HG02884 (cell line): ENCODE measurements around the gene TMEM269.
"Not testable (repeated sequence)": the region's sequence is repeated elsewhere in the genome, so short reads cannot be mapped to it uniquely, and the experiment has no call there.

Source experiments
- ATAC-seq: cut with Tn5 transposase; IDR thresholded peaks from one replicate; pipeline ENCODE4 v1.9.1; 2021; ENCODE audit warnings: mild to moderate bottlenecking, moderate library complexity; ENCODE audit not compliant: unreplicated experiment

The TMEM269 gene

DNA sequence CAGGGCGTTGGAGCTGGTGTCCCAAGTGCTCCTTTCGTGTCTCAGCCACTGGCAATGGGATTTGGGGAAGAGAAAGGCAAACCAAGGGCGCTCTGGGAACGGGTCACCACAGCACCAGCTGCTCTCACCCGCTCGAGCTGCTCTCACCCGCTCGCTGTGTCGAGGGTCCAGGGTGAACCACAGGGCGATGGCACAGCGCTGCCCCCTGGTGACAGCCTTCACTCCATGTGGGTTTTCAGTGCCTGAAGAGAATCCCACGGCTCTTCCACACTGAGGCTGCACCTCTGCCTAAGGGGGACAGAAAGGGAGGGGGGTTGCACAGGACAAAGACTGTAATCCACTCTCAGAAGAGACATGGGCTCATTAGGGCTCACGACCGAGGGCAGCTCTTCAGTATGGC is 37.7 kb upstream of the TMEM269 start:
- ATAC-seq, result no peak

DNA sequence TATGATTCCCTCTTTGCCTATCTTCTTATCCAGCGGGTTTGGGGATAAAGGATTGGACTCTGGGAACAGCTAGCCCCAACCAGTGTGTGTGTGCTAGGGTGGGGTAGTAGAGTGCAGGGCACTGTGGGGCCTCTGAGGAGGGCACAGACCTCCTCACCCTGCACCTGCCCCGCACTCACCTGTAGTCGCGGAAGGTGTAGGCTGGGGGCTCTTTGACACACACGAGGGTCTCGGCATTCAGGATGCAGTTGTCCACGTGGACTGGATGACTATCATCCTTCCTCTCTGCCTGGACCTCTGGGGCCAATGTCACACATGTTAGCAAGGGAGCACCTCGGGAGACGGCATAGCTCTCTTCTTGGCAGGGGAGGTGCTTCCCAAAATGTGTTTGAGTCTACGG is 36.8 kb upstream of the TMEM269 start:
- ATAC-seq, result no peak

DNA sequence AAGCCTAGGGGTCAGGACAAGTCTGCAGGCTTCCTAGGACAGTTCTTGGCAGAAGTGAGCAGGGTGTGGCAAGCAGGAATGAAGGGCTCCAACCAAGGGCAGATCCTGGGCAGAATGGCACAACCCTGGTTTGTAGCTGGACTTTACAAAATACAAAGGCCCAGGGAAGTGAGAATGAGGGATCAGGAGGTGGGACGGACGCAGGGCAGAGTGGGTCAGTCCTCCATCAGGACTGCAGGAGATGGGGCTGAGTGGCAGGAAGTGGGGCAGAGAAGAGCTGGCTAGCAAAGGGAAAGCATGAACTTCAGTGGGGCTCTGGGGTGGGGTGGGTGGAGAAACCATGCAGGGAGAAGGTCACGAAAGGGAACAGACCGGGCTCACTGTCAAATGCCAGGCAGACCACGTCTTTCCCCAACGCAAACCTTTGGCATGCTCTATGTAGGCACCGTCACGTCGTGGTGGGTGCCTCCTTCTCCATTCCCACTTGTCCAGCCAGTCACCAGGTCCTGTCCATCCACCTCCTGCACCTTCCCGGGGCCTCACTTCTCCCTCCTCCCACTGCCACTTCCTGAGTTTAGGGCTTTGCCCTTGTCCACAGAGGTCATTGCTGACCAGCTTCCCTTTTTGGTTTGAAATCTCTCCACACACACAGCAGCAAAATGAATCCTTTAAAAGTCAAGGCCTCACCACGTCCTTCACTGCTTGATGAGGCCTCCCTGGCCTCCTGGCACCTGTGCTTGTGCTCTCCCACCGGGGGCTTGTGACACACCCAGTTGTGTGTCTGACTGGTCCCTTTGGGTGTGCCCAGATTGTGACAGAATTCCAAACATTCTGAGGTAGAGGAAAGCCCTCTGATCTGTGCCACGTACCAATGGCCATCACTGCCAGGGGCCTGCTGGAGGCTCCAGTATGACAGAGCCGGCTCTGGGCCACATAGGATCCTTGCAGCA is 36.1 kb upstream of the TMEM269 start:
- ATAC-seq, result no peak

DNA sequence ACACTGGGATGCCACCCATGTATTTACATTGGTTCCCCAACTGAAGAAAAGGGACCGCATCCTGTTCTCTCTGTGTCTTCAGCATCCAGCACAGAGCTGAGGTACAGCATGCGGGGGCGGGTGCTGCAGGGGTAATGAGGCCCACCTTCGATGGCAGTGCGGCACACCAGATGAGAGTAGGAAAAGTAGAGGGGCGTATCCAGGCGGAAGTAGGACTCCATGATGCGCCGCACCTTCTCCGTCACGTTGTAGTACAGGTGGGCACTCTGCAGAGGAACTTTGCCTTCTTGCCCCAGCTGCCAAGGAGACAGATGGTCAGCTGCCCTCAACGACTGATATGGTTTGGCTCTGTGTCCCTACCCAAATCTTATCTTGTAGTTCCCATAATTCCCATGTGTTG is 34.8 kb upstream of the TMEM269 start:
- ATAC-seq, result no peak

DNA sequence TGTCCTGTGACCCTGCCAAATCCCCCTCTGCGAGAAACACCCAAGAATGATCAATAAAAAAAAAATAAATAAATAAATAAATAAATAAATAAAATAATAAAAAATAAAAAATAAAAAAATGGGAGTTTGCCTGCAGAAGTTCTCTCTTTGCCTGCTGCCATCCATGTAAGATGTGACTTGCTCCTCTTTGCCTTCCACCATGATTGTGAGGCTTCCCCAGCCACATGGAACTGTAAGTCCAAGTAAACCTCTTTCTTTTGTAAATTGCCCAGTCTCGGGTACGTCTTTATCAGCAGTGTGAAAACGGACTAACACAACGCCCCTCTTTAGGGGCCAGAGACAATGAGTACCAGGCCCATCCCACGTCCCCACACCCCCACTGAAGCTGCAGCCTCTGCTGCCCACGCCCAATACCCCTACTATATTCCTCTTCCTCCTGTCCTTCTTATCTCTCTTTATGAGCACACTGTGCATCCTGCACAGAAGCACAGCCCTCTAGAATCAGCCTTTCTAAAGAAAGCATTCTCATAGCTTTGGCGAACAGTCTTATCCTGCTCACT is 33.2 kb upstream of the TMEM269 start:
- ATAC-seq, result not testable (repeated sequence)

DNA sequence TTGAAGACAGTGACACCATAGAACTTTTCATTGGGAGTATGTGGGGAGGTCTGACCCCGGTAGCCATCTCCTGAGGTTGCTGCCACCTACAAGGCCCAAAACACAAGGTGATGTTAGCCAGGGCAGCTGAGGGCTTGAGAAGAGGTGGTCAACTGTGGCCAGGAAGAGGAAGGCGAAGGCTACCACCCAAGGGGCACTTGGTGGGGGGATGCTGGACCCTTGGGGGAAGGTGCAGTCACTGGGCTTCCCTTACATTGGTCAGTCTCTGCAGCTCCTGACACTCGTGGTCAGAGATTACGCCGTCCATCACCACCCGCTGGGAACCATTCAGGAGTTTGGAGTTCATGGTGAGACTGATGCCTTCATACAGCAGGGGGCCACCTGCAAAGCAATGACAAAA is 32.5 kb upstream of the TMEM269 start:
- ATAC-seq, result no peak

DNA sequence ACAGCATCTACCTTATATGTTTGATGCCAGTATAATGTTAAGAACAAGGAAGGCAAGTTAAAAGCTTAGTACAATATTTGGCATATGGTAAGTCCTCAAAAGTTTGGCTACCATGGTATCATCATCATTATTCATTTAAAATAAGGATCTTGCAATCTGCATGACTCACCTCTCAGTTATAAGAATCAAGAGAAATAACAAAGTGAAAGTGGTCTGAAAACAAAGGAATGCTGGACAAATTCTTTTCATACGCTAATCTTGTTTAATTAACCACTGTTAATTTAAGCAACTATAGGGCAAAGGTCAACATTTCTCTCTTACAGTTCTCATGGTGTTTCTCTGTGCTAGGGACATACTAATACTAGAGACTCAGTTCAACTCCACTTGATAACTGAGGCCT is 31.7 kb upstream of the TMEM269 start:
- ATAC-seq, result no peak

DNA sequence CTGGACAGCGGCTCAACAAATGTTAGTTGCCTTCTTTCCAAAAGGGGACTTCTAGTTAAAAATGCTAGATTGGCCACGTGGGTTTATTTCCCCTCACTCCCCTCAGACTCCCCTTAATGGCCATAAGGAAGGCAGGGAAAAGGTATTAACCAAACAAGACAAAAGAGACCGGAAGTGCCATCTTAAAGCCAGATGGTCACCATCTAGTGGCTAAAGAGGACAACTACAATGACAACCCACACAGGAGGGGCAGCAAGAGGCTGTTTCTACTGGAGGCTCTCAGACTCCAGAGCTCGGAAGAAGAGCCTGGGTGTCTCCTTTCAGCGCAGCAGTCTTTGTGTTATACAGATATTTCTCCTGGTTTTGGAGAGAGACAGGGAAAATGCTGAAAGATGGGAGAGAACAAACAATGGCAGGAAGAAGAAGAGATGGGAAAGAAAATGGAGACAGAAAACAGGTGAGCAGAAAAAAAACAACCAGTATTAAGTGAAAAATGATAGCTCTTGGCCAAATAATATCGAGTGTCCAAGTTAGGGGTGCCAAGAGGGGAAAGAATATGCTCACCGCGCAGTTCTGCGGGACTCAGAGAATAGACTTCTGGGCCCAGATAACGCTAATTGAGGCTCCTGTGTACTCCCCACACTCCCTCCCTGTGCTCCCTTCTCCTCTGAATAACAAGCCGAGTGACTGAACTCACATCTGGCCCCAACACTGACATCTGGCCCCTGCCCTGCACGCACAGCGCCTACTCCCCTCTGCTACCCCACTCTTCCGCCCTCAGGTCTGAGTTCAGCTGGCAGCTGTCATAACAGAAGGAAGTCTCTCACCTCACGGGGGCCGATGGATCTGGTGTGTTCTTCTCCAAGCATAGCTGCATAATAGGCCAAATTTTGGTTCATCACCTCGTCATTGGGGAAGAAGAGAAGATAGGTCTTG is 27.6 kb upstream of the TMEM269 start:
- ATAC-seq, result no peak

DNA sequence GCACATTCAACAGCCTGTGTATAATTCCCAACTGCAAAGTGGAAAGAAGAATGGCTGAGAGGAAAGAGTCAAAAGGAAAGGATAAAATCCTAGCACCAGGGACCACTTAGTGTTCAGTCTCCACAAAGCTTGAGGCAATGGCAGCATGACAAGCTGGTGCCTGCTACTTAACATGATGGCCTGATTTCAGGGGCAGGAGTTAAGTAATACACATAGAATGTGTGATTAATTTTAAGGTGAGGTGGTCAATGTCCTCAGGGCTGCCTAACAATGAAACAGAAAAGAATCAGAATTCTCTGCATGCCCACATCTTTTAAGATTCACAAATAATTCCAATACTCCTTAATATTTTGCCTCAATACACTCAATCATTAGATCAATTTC is 26.9 kb upstream of the TMEM269 start:
- no peak for ATAC-seq

DNA sequence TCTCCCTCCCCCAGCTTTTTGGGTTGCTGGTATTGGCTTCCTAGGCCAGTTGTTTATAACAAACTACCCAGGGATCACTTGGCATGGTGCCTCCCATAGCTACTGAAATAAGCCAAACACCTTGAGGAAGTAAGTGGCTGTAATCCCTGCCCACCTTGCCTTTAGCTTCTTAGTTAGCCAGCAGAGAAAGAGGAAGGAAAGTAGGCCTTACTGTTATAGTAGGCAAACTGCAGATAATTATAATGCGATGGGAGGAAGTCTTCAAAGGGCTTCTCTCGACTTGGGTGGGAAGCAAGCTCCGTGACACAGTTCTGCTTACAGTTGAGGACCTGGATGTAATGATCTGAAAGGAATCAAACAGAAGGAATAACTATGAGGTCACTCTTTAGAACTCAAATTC is 26.1 kb upstream of the TMEM269 start:
- no peak for ATAC-seq

DNA sequence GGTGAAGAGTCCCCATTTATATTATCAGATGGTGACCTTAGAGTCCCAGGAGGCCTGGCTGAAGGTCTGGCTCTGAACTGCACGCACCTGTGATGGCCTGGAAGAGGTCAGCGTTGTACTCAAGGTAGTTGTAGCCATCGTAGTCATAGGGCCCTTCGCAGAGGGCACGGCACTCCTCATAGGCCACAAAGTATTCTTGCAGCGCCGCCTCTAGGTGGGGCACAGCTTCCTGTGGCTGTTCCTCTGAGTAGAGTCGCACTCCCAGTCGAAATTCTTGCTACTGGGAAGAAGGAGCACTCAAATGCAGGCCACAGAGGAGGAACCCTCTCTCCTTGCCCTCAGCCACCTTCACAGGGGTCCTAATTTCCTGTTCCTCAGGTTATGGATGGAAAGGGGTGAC is 25.7 kb upstream of the TMEM269 start:
- no peak for ATAC-seq

DNA sequence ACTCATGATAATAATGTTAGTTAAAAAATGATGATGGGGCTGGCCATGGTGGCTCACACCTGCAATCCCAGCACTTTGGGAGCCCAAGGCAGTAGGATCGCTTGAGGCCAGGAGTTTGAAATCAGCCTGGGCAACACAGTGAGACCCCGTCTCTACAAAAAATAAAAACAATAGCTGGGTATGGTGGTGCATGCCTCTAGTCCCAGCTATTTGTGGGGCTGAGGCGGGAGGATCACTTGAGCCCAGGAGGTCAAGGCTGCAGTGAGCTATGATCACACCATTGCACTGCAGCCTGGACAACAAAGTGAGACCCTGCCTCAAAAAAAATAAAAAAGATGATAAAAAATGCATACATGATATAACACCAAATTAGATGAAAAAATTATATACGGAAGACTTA is 23.2 kb upstream of the TMEM269 start:
- no peak for ATAC-seq

DNA sequence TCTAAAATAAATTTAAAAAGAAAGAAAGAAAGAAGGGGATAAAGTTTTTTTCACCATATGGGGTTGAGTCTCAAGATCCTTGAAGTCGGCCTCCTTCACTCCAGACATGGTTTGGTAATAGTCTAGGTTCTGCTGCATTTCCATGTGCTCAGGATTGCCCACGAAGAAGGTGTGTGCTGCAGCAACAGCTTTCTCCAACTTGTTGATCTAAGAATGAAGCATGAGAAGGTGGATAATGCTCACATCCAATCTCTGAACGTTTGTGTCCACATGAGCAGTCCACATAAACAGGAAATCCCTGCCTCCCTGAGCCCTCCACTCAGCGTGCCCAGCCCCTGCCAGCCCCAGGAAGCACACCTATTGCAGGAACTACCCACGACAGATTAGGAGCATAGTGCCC is 22.5 kb upstream of the TMEM269 start:
- no peak for ATAC-seq

DNA sequence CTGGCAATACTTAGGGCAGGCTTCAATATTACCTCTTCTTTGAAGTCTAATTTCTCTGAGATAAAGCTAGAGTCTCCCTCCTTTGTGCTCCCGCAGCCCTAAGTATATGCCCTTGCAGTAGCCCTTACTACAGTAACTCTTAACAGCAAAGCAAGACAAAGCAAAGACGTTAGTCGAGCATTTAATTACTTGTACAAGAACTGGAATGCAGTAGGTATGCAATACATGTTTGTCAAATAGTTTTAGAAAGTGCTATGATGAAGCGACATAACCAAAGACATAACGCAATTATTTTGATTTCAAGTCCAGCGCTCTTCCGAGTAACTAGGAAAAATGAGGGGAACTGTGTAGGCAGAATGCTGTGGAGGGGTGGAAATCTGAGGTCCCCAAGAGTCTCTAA is 19.5 kb upstream of the TMEM269 start:
- ATAC-seq, result no peak

DNA sequence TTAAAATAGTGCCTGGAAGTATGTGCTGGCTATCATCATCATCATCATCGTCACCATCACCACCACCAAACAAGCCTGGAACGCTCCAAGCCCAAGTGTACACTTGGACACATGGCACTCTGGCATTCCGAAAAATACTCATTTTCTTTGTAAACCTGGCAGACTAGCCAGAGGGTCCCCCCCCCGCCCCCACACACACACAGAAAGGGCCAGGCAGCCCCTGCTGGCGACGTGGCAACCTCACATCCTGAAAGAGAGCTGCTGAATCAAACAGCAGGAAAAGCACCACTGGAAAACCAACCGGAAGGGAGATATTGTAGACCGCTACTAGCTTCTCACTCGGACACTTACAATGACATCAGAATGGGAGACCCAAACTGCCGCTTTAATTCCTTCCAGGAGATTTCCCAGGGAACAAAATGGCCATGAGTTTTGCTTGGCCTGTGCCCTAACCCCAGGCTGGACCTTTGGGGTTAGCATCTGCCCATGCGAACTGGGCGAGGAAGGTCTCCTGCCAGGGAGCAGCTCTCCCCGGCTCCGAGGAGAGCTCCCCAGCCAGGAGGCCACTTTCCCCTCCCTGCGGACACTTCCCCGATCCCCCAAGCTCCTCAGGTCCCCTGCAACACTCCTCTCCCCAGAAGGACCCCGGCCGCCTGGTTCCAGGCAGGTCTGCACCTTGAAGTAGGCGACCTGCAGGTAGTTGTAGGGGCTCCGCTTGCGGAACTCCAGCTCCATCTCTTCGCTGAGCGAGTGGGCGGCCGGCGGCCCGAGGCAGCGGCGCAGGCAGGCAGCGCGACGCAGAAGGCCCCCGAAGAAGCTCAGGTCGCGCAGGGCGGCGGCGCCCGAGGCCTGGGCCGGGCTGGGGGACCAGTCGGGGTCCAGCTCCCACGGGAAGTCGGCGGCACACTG is 18.7 kb upstream of the TMEM269 start:
- peak; percentile 19 for ATAC-seq

DNA sequence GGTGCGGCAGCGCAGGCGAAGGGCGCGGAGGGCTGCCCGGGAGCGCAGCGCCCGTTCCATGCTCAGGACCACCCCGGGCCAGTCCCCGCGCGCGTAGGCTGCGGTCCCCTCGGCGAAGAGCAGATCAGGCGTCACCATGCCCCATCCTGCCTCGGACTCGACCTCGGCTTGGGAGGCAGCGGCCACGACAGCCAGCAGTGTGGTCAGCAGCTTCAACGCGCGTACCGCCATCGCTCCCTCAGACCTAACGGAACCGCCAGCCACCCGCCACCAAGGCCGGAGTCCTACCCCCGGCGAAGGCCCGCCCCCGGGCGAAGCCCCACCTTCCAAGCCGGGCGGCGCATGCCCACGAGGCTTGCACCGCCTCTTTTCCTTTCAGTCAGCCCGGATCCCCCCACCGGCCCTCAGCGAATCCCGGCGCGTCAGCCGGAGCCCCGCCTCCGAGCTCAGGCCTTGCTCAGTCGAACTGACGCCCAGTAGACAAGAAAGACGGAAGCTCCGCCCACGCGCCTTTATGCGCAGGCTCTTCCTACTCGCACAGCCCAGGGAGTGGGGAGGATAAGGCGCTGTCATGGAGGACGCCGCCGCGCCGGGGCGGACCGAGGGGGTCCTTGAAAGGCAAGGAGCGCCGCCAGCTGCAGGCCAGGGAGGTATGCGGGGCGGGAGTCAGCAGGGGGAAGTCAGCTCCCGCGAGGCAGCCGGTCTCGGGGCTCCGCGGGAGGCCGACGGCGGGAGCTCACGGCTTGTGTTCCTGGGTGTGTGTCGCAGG is 17.9 kb upstream of the TMEM269 start, which contains the start of the genes C1orf50 and P3H1:
Gene C1orf50 (plus strand): TSS at position 509 of the 769 bp plus-strand sequence. CDS start 63 bp downstream, at position 572.
Gene P3H1 (minus strand): TSS at position 288 of the 769 bp plus-strand sequence. CDS start 57 bp downstream, at position 231.
- peak; percentile 88 for ATAC-seq

DNA sequence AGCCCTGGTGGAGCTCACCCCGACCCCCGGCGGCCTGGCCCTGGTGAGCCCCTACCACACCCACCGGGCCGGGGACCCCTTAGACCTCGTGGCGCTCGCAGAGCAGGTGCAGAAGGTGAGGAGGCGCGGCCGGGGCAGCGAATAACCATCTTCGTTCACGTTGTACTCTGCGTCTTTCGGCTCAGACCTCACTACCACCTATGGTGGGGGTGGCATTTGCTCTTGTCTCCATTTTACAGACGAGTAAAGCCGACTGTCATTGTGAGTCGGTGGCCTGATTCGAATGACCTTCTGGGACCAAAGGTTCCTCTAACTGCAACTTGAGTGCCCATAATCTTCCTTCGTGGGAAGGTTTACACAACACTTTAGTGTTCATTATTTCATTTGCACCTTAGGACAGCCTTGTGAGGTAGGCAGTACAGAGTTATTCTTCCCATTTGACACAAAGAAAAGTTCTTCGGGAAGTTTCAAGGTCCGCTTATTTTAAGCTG is 17.2 kb upstream of the TMEM269 start:
- peak; percentile 2 for ATAC-seq

DNA sequence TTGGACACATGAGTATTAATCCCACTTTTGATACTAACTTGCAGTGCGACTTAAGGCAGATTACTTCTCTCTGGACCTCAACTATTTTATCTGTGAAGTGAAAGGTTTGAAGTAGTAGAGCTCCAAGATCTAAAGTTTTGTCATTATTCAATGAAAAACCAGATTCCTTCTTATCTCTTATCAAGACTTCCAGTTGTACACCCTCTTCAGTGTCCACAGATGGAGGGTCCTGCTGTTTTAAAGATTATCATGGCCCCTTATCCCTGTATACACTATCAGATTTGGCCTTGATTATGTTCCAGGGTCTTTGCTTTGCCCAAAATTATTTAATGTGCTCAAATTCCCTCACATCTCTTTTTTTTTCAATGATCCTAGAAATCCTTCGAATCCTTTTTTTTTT is 16.6 kb upstream of the TMEM269 start:
- no peak for ATAC-seq

DNA sequence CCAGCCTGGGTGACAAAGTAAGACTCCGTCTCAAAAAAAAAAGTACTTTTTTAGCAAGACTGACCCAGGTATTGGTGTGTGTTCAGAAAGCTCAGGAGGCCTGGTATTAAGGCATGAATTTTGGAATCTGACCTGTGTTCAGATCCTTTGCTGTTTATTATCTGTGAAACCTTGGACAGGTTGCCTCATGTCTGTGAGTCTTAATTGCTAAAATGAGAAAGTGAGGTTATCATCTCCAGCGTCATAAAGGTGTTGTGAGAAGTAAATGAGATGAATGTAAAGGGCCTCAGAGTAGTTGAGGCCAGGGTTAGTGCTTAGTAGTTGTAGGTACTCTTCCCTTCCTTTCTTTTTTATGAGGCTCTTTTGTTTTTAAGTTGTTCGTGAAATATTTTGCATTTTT is 15.0 kb upstream of the TMEM269 start:
- ATAC-seq, result no peak
